Cortex of kidney (tissue), 1 donor: ENCODE results near the gene WDR93.

Experiments used
- DNase-seq: peaks from one replicate; lab custom pipeline; 2025; lab: John Stamatoyannopoulos, UW

WDR93 gene

DNA sequence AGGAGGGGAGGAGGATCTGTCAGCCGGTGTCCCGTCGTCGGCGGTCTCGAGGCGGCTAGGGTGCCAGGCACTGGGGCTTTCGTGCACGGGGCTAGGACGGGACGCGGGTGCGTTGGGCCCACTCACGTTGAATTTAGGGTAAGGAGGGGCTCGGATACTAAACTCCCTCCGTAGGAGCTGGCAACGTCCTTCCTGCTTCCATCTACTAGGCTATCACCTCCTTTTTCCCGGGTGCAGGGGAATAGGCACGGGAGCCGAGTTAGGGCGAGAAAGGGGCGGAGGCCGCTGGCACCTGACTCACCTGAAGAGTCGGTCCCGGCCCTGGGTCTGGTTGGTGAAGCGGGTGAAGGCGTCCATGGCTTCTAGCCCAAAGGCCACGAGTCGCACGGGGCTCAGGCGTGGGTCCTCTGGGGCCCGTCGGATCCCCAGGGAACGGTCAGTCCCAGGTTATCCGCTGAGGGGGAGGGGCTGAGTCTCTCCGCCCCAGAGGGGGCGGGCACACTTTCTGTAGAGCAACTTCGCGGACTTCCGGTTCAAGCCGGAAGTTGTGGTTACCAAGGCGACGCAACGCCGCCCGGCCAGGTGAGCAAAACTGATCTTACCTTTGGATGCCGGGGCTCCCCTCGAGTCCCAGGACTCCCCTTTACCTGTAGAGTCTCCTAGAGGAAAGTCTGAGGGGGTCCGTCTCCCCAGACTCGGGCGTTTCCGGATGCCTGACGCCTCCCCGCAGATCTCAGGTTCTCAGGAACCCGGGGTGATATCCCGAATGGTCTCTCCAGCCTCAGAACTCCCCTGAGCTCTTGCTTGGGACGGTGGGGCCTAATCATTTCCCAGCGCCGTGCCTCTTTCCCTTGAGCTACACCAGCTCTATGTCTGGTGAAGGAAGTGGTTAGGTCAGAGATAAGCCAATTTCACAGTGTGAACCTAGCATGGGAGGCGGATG is at the start of gene WDR93, which contains the start of gene PEX11A:
WDR93 (plus strand) TSS at position 536 of the 943 bp plus-strand sequence. CDS start 10,936 bp downstream, outside the sequence.
PEX11A (minus strand) TSS at position 479 of the 943 bp plus-strand sequence; CDS start at position 357, 122 bp downstream.
- DNase-seq = no peak

DNA sequence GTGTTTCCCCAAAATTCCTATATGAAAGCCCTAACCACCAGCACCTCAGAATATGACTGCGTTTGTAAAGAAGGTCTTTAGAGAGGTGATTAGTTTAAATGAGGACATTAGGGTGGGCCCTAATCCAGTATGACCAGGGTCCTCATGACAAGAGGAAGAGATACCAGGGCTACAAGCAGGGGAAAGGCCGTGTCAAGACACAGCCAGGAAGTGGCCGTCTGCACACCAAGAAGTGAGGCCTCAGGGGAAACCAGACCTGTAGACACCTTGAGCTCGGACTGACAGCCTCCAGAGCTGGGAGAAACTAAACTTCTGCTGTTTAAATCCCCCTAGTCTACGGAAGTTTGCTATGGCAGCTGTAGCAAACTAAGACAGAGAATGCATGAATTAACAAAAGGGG is 49.6 kb upstream of the WDR93 start:
- no peak for DNase-seq

DNA sequence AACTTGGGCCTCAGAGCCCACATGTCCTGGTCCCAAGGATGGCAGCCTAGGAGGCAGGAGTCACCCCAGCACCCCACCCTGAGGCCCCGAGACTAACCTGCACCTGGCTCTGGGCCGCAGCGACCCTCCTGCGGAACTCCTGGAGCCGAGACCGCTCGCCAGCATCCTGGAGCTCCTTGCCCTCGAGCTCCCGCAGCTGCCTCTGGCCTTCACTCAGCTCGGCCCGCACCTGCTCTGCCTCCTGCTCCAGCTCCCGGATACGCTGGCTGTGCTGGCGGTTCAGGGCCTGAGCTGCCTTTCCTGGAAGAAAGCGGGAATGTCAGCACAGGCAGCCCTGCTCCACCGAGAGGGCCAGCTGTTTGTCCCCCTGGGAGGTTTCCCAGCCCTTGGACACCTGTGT is 48.5 kb upstream of the WDR93 start:
- no peak for DNase-seq

DNA sequence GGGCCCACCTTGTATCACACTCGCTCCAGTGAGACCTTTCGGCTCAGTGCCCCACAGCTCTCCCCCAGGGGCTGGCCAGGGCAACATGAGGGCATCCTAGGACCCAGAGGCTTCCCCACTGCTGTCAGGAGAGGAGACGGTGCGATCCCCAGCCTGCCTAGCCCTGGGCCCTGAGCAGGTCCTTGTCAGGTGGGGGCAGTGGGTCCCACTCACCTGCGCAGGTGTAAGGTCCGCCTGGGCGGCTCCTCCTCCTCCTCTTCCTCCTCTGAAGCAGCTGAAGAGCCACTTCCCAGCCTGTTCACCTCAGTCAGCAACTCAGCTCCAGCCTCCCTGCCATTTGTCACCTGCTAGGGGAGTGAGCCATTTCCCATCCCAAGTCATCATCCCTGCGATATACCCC is 44.9 kb upstream of the WDR93 start:
- no peak for DNase-seq

DNA sequence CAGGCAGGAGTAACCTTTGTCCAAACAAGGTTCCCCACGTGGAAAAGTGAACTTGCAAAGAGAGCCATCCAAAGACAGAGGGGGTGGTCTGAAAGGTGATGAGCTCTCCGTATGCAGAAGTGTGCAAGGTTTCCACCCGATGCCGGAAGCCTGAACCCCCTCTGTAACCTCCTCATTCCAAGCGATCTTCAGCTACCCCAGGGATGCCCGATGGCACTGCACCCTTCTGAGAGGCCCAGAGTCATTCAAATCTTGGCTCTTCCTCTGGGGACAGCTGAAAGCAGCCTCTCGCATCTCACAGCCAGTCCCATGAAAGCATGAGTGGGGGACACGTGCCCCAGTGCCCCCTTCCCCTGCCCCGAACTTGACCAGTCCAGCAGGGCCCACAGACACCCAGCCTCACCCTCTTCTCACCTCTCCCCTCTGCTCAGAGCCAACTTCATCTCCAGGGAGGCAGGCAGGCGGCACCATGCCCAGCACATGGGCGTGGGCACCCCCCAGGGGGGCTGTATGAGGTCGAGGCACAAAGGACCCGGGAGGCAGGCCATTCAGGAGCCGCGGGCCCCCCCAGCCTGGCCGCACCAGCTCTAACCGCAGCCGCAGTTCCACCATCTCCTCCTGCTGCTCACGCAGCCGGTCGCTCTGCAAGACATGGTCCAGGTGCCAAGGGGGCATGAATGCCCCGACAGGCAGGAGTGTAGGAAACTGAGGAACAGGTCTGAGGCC is 44.0 kb upstream of the WDR93 start:
- no peak for DNase-seq

DNA sequence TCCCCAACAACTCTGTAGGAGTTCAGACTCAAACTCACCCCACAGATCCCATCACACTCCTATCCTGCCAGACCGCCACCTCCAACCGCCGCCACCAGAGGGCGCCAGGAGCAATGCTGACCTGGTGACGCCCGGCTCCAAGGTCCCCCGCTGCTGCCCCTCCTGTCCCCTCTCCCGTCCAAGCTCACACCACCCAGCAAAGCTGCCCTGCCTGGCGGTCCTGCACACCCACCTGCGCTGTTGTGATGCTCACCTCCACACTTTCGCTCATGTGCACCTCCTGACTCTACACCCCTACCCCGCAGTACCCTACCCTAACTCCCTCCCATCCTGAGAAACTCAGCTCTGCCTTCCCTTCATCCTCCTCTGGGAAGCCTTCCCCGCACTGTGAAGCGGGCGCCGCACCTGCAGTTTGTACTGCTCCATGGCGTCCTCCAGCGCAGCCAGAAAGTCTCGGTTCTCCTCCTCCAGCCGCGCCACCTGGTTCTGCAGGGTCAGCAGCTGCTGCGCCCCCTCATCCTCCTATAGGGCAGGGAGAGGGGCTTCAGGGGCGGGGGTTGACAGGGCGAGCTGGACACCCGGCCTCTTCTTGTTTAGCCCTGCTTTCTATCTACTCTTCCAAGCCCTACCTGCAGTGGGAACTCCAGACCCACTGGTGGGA is 43.3 kb upstream of the WDR93 start:
- no peak for DNase-seq

DNA sequence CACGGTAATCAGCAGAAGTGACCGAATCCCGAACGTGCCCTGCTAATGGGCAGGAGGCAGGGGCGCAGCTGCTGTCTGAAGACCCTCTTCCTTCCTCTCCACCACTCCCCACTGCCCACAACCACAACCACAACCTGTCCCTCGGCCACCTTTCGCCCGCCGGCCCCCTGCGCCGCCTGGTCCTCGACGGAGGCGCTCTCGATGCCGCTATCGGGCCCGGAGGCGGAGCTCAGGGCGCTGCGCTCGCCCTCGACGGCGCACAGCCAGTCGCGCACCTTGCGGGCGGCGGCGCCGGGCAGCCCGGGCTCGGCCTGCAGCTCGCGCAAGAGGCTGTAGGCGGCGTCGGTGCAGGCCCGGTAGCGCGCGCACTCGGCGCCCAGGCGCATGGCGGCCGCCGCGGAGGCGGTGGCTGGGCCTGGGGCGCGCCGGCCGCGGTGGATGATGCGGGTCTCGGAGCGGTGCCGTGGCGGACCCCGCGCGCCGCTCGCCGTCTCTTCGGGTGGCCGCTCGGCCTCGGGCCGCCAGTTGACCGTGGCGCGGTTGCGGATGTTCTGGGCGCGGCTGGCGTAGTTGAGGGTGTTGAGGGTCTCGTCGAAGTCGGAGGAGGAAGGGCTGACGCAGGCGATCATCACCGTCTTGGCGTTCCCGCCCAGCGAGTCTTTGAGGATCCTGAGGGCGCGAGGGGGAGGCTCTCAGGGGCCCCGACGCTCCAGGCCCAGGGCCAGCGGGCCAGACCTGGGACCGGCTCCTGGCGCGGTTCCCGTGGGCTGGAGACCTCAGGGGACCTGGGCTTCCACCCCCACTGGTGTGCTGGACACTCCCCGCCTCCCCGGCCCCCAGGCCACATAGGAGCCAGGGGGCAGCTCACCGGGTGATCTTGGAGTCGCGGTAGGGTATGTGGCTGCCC is 42.3 kb upstream of the WDR93 start:
- DNase-seq = no peak

DNA sequence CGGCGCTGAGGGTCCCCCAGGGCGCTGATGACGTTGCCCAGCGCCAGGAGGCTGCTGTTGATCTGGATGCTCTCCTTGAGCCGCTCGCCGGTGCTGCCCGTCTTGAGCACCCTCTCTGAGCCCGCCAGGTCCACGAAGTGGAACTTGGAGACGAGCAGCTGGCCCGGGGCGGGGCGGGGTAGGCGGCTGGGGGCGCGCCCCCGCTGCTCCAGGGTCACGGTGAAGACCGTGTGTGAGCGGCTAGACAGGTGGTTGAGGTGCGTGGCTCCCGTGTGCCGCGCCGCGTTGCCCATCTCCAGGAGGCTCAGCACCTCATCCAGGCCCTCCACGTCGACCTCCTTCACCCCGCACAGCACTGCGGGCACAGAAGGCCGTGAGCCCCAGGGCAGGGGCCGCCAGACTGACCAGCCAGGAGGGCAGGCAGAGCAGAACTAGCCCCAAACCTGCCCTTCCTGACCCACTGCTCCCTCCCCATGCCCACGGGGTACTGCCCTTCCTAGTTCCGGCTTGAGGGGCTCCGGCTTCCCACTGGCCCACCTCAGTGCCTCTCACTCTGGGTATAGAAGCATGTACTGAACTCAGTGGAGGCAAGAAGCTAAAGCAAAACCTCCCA is 41.5 kb upstream of the WDR93 start:
- no peak for DNase-seq

DNA sequence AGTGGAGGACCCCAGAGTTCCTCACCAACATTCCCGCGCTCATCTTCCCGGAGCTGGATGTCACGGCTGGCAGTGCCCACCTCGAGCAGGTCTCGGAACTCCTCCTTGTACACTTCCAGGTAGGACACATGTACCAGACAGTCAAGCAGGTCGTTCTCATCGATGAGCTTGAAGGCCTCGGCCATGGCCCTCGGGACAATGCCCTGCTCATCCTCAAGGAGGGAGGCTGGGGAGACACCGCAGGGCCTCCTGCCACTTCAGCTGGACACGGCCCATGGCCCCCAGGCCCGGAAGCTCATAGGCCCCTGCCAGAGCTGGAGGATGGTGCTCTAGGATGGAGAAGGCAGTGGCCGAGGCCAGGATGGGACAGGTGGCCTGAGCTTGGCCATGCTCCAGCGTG is 40.9 kb upstream of the WDR93 start:
- no peak for DNase-seq

DNA sequence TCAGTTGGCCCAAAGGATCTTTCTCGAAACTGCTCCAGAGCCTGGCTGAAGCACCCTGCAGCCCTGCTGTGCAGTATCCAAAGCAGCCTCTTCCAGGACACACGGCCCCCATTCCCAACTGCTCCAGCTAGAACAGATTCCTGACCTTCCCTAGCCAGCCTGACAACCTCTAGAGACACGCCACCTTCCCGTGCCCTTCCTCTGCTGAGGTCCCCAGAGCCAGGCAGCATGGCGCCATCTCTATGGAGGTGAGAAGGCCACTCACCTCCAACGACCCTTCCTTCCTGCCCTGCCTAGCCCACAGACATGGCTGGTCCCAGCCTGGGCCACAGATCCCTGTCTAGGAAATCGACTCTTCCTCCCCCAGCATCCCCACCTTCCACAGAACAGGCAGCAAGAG is 38.5 kb upstream of the WDR93 start:
- no peak for DNase-seq

DNA sequence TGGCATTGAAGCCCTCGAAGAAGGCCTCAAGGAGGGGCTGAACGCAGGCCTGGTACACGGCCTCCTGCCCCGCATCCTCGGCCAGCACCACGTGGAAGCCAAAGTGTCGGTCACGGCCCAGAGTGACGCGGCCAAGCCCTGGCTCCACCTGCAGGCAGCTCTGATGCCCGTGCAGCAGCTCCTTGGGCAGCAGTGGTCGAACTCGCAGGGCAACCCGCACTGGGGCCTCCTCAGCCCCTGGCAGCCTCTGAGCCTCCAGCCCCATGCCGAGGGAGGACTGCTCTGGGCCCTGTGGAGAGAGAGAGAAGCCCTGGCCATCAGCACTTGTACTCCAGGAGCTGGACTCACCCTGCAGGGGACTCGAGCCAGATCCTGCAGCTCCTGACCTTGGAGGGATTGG is 37.9 kb upstream of the WDR93 start:
- DNase-seq = no peak

DNA sequence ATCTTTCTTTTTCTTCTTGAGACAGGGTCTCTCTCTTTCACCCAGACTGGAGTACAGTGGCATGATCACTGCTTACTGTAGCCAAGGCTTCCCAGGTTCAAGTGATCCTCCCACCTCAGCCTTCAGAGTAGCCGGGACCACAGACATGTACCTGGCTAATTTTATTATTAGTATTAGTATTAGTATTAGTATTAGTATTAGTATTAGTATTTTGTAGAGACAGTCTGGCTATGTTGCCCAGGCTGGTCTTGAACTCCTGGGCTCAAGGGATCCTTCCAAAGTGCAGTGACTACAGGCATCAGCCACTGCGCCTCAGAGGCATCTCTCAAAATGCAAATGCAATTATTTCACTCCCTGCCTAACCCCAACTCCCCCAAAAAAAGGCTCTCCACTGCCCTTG is 37.0 kb upstream of the WDR93 start:
- DNase-seq = no peak

DNA sequence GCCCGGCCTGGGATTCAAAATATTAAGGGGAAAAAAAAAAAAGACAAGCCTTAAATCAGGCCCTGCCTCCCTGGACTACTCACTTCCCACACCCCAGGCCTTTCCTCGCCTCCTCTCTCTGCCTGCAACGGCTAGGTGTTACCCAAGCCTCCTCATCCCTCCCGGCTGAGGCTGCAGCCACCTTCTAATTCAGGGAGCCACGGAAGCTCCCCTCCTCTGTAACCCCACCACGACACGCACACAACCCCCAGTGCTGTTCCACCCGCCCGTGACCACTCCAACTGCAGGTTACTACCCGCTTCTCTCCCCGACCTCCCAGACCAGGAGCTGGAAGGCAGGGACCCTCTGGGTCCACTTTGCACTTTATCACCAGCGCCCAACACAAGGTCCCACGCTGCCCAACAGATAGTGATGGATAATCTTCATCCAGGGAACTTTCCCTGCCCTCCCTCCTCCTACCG is 36.3 kb upstream of the WDR93 start:
- no peak for DNase-seq

DNA sequence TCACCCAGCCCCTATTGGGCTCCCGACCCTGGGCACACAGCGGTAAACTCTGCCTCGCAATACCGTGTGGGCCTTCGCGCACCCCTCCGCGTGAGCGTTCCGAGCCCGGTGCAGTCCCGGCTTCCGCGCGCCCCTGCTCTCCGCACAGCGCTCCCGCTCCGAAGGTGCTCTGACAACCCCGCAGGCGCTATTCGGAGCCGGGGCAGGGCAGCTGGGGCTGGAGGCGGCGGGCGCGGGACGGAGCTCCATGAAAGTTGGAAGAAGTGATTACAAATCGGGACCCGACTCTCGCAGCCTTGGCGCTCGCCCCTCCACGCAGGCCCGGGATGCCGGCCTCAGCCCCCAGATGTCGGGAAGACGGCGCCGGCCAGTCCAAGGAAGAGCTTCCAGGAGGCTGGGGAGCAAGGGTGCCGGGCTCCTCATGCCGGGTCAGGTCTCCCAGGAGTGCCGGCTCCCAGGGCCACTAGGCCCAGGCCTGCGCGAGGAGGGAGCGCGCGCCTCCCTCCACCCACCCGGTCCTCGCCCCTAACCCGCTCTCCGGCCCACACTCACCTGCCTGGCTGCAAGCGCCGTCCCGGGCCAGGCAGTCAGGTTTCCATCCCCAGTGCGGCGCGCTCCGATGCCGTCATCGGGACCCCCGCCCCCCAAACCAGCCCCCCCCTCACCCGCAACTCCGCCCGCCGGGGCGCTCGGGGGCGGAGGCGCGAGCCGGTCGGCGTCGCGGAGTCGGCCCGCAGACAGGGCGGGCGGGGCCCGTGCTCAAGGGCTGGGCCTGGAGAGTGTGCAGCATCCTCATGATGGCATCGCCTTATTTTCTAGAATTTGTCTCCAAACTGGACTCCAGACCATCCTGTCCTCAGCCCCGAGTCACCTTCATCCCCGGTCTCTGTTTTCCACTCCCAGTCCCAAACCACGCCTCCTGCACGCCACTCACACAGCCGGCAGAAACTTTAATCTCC is 35.5 kb upstream of the WDR93 start, which contains the start of gene KIF7:
KIF7 (minus strand) TSS at position 621 of the 959 bp plus-strand sequence. CDS start 2,537 bp downstream, outside the sequence.
- DNase-seq = no peak

DNA sequence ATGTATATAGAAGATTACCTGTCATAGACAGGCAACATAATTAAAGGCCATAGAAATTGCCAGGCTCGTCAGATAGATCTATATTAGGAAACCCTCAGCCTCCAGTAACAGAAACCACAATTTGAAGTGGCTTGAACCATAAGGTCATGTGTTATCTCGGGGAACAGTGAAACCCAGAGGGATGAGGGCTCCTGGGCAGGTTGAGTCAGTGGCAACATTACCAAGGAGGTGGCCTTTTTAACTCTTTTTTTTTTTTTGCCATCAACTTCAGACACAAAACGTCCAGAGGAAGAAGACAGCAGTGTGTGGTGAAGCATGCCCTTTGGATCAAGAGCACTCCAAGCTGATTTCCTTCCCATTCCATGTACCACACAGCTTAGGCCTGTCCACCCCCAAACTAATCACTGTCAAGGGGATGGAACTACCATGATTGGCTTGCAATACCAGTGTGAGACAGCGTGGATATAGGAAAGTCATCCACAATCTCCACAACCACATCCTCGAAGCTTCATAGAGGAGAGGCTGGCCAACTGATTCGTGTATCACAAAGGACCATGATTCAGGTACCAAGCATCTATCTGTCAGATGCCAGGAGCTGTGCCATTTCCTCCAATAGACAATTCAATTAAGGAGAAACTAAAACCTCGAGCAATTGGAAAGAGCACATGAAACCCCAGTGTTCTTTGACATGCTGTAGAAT is 34.3 kb upstream of the WDR93 start:
- no peak for DNase-seq

DNA sequence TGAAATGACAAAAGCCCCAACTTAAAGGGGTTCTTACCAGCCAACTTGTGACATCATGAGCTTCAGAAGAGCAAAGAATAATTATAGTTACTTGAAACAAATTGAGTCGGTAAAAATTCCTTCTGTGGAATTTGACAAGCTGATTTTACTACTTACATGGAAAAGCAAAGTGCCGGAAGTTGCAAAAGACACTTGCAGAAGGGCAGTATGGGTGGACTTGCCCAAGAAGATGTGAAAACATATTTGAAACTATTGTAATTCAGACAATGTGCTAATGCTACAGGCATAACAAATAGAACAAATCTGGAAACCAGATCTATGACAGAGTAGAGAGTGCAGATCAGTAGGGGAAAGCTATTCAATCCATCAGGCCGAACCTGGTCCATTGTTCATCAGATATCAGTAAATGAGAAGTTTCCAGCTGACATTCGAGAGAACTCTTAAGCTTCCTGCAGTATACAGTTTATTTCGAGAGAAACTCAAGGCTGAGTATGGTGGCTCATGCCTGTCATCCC is 32.9 kb upstream of the WDR93 start:
- no peak for DNase-seq

DNA sequence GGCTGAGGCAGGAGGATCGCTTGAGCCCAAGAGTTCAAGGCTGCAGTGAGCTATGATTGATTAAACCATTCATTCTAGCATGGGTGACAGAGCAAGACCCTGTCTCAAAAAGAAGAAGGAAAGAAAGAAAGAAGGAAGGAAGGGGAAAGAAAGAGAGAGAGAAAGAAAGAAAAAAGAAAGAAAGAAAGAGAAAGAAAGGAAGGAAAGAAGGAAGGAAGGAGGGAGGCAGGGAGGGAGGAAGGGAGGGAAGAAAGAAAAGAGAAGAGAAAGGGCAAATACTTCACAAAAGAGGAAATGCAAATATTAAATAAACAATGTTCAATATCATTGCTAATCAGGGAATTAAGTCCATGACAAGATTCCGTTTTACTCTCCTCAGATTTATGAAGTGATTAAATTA is 31.3 kb upstream of the WDR93 start:
- DNase-seq = no peak

DNA sequence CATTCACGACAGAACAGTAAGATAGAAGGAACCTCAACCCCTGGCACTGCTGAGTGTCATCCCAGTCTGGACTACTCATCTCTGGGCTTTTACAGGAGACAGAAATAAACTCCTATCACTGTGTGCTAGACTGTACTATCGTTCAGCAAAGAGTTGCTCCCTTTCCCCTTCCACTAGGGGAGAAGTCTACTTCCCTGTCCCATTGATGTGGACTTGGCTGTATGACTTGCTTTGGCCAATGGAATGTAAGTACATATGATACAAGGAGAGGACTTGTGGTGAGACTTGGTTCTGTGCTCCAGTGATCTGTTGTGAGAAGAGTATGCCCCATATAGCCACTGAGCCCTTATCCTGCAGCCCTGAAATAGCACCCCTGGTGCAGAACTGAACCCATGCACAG is 30.1 kb upstream of the WDR93 start:
- no peak for DNase-seq
